Measurements from ENCODE around the gene MYRF. TPM values are rescaled to one million over a fixed set of nuclear protein-coding genes. Genes with fewer than 3 reads are reported as not detected.

MYRF gene
- total and polyA plus RNA-seq, 2 of the 13 experiments (the other 11 are each of a cell fraction or from before 2014, with no cell fraction given): 10.2 to 25.9 TPM

DNA sequence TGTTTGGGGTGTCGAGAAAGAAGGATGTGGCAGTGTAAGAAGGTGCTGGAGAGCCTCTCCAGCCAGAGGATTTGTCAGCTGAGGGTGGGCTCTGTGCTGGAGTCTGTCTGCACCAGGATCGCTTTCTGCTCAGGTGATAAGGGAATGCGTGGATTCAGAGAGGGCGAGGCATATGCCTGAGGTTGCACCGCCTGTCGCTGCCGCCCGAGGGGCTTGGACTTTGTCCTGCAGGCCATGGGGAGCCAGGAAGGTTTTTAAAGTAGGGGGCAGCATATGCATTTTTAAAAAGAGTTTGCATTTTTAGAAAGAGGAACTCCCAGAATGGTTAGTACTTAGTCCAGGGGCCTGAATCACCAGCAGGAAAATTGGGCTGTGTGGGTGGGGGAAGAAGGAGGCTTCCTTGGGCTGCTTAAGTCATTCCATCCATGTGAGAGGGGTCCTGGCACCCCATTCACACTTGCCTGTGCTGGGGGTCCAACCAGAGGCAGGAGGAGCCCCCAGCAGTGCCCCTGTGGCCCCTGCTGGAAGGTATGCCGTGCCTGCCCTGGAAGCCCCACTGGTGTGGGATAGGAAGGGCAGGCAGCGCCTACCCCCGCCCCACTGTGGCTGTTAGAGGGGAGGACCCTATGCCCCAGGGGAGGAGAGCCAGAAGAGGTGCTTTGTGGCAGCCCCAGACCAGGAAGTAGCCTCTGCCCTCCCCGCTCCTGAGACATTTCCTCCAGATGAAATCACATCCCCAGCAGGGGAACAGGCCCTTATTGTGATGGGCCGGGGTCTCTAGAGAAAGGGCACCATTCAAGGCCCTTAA lies 35.8 kb upstream of the MYRF start (continued):
- TF ChIP-seq, protein P1, sequence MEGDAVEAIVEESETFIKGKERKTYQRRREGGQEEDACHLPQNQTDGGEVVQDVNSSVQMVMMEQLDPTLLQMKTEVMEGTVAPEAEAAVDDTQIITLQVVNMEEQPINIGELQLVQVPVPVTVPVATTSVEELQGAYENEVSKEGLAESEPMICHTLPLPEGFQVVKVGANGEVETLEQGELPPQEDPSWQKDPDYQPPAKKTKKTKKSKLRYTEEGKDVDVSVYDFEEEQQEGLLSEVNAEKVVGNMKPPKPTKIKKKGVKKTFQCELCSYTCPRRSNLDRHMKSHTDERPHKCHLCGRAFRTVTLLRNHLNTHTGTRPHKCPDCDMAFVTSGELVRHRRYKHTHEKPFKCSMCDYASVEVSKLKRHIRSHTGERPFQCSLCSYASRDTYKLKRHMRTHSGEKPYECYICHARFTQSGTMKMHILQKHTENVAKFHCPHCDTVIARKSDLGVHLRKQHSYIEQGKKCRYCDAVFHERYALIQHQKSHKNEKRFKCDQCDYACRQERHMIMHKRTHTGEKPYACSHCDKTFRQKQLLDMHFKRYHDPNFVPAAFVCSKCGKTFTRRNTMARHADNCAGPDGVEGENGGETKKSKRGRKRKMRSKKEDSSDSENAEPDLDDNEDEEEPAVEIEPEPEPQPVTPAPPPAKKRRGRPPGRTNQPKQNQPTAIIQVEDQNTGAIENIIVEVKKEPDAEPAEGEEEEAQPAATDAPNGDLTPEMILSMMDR (CRISPR knock-in tag; IDR thresholded peaks at IDR 0.05): no peak
- peak; percentile 96 for TF ChIP-seq ZNF768 (CRISPR knock-in tag; IDR thresholded peaks at IDR 0.05)
- 0 out of 2 replicates have a peak, but pooled peaks have one; percentile 8 for TF ChIP-seq HNF4A (CRISPR knock-in tag; IDR thresholded peaks at IDR 0.05)
- TF ChIP-seq, protein P2, sequence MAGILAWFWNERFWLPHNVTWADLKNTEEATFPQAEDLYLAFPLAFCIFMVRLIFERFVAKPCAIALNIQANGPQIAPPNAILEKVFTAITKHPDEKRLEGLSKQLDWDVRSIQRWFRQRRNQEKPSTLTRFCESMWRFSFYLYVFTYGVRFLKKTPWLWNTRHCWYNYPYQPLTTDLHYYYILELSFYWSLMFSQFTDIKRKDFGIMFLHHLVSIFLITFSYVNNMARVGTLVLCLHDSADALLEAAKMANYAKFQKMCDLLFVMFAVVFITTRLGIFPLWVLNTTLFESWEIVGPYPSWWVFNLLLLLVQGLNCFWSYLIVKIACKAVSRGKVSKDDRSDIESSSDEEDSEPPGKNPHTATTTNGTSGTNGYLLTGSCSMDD (CRISPR knock-in tag; IDR thresholded peaks at IDR 0.05): no peak
- no peak for TF ChIP-seq ZNF10 (CRISPR knock-in tag; IDR thresholded peaks at IDR 0.05; ENCODE audit: borderline replicate concordance, low read depth)
- TF ChIP-seq ZNF549 (CRISPR knock-in tag; IDR thresholded peaks at IDR 0.05): 0 out of 2 replicates have a peak, but pooled peaks have one; percentile 59
- TF ChIP-seq, protein P3, sequence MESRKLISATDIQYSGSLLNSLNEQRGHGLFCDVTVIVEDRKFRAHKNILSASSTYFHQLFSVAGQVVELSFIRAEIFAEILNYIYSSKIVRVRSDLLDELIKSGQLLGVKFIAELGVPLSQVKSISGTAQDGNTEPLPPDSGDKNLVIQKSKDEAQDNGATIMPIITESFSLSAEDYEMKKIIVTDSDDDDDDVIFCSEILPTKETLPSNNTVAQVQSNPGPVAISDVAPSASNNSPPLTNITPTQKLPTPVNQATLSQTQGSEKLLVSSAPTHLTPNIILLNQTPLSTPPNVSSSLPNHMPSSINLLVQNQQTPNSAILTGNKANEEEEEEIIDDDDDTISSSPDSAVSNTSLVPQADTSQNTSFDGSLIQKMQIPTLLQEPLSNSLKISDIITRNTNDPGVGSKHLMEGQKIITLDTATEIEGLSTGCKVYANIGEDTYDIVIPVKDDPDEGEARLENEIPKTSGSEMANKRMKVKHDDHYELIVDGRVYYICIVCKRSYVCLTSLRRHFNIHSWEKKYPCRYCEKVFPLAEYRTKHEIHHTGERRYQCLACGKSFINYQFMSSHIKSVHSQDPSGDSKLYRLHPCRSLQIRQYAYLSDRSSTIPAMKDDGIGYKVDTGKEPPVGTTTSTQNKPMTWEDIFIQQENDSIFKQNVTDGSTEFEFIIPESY (CRISPR knock-in tag; IDR thresholded peaks at IDR 0.05): no peak
- TF ChIP-seq ZNF234 (CRISPR knock-in tag; conservative IDR thresholded peaks at IDR 0.05): no peak
- TF ChIP-seq RELA (CRISPR knock-in tag; IDR thresholded peaks at IDR 0.05): no peak
- TF ChIP-seq, protein P4, sequence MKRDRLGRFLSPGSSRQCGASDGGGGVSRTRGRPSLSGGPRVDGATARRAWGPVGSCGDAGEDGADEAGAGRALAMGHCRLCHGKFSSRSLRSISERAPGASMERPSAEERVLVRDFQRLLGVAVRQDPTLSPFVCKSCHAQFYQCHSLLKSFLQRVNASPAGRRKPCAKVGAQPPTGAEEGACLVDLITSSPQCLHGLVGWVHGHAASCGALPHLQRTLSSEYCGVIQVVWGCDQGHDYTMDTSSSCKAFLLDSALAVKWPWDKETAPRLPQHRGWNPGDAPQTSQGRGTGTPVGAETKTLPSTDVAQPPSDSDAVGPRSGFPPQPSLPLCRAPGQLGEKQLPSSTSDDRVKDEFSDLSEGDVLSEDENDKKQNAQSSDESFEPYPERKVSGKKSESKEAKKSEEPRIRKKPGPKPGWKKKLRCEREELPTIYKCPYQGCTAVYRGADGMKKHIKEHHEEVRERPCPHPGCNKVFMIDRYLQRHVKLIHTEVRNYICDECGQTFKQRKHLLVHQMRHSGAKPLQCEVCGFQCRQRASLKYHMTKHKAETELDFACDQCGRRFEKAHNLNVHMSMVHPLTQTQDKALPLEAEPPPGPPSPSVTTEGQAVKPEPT (CRISPR knock-in tag; IDR thresholded peaks at IDR 0.05; ENCODE audit: low read depth): no peak
- TF ChIP-seq ZNF367 (CRISPR knock-in tag; IDR thresholded peaks at IDR 0.05; ENCODE audit: borderline replicate concordance): no peak
- TF ChIP-seq, protein P5, sequence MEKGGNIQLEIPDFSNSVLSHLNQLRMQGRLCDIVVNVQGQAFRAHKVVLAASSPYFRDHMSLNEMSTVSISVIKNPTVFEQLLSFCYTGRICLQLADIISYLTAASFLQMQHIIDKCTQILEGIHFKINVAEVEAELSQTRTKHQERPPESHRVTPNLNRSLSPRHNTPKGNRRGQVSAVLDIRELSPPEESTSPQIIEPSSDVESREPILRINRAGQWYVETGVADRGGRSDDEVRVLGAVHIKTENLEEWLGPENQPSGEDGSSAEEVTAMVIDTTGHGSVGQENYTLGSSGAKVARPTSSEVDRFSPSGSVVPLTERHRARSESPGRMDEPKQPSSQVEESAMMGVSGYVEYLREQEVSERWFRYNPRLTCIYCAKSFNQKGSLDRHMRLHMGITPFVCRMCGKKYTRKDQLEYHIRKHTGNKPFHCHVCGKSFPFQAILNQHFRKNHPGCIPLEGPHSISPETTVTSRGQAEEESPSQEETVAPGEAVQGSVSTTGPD (CRISPR knock-in tag; IDR thresholded peaks at IDR 0.05): no peak
- TF ChIP-seq NFE2L2 (IDR thresholded peaks at IDR 0.05; ENCODE audit: low read length): no peak
- no peak for TF ChIP-seq FOXK1 (CRISPR knock-in tag; IDR thresholded peaks at IDR 0.05; ENCODE audit: borderline replicate concordance, low read depth)
- TF ChIP-seq ZNF839 (CRISPR knock-in tag; IDR thresholded peaks at IDR 0.05; ENCODE audit: borderline replicate concordance): no peak
- TF ChIP-seq, protein P6, sequence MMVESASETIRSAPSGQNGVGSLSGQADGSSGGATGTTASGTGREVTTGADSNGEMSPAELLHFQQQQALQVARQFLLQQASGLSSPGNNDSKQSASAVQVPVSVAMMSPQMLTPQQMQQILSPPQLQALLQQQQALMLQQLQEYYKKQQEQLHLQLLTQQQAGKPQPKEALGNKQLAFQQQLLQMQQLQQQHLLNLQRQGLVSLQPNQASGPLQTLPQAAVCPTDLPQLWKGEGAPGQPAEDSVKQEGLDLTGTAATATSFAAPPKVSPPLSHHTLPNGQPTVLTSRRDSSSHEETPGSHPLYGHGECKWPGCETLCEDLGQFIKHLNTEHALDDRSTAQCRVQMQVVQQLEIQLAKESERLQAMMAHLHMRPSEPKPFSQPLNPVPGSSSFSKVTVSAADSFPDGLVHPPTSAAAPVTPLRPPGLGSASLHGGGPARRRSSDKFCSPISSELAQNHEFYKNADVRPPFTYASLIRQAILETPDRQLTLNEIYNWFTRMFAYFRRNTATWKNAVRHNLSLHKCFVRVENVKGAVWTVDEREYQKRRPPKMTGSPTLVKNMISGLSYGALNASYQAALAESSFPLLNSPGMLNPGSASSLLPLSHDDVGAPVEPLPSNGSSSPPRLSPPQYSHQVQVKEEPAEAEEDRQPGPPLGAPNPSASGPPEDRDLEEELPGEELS (CRISPR knock-in tag; IDR thresholded peaks at IDR 0.05): no peak

Data from HepG2 (cell line).